22Rv1 (cell line): ENCODE results near the gene SAMD4A.

Source experiments
- CTCF ChIP-seq: fragments of 450-650 bp; IDR thresholded peaks from 2 replicates; pipeline ENCODE4 v1.5.1; 2017; ENCODE audit warnings: mild to moderate bottlenecking
- ZFX ChIP-seq: fragments of 450-650 bp; IDR thresholded peaks from 2 replicates; pipeline ENCODE4 v1.6.1; 2017; ENCODE audit warnings: antibody characterized with exemption, borderline replicate concordance

DNA sequence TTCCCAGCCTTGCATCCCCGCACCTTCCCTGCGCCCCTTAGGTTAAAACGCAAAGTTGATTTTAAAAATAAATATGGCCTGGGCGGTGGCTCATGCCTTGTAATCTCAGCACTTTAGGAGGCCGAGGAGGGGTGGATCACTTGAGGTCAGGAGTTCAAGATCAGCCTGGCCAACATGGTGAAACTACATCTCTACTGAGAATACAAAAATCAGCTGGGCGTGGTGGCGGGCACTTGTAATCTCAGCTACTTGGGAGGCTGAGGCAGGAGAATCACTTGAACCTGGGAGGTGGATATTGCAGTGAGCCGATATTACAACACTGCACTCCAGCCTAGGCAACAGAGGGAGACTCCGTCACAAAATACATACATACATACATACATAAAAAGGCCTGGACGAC, 239.7 kb downstream of the SAMD4A start:
- TF ChIP-seq CTCF (no peak), ZFX (no peak)
